Measurements from ENCODE around the gene FRMD4A. TPM values are rescaled to one million over a fixed set of nuclear protein-coding genes. Genes with fewer than 3 reads are reported as not detected.

FRMD4A gene
- total RNA-seq, 4 donors from 2014 or later, result 5.6 to 34.1 (median 19.4) TPM

DNA sequence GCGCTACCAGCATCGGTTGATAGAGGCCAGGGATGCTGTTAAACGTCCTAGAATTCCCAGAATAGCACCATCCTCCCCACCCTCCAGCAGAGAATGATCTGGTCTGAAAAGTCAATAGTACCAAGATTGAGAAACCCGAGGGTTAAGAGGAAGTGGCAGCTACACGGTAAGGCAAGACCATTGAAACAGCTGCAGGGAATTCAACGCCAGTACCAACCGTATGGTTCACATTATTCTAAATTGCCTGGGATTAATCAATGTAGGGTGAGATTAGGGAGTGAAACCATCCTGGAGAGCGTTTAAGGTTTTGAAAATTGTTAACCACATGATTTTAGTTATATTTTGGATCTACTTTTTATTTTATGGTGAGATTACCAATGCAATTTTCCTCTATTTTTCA lies 391.8 kb downstream of the FRMD4A start:
- Histone ChIP-seq H3K4me1 (peaks cover 0 to 7% of the 10 kb centered on the region in 2 donors), H3K27ac (peak overlapping the region in 1 of 2 donors; percentile 23), H3K9me3 (no peaks in the 10 kb centered on the region), H3K4me3 (no peak overlapping the region), H3K27me3 (no peaks in the 10 kb centered on the region), H3K36me3 (no peaks in the 10 kb centered on the region)
- DNase-seq, result no peak
- TF ChIP-seq, protein P1, sequence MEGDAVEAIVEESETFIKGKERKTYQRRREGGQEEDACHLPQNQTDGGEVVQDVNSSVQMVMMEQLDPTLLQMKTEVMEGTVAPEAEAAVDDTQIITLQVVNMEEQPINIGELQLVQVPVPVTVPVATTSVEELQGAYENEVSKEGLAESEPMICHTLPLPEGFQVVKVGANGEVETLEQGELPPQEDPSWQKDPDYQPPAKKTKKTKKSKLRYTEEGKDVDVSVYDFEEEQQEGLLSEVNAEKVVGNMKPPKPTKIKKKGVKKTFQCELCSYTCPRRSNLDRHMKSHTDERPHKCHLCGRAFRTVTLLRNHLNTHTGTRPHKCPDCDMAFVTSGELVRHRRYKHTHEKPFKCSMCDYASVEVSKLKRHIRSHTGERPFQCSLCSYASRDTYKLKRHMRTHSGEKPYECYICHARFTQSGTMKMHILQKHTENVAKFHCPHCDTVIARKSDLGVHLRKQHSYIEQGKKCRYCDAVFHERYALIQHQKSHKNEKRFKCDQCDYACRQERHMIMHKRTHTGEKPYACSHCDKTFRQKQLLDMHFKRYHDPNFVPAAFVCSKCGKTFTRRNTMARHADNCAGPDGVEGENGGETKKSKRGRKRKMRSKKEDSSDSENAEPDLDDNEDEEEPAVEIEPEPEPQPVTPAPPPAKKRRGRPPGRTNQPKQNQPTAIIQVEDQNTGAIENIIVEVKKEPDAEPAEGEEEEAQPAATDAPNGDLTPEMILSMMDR (IDR thresholded peaks at IDR 0.05), result no peak
- TF ChIP-seq POLR2A (IDR thresholded peaks at IDR 0.05), result no peak
- intact Hi-C loops (cut with DNase I; ENCODE audit: low total_unique reads), result no loop called here

DNA sequence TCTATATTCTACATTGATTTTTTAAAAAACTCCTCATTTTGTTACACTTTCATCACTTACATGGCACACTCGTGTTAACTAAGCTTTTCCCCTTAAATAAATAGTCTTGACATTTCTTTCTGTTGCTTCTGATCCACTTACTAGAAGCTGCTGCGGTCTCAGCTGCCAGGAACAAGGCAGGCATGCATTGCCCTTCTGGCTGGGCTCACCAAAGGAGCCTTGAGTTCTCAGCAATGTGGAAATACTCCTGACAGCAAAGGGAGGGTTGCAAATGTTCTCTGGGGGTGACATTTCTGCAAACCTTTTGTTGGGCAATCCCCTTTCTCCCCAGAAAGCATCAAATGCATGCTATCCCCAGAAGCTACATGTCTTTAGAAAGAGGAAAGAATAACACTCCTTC lies 393.9 kb downstream of the FRMD4A start:
- TF ChIP-seq, protein P1 (IDR thresholded peaks at IDR 0.05), result no peak
- no peak for TF ChIP-seq POLR2A (IDR thresholded peaks at IDR 0.05)

DNA sequence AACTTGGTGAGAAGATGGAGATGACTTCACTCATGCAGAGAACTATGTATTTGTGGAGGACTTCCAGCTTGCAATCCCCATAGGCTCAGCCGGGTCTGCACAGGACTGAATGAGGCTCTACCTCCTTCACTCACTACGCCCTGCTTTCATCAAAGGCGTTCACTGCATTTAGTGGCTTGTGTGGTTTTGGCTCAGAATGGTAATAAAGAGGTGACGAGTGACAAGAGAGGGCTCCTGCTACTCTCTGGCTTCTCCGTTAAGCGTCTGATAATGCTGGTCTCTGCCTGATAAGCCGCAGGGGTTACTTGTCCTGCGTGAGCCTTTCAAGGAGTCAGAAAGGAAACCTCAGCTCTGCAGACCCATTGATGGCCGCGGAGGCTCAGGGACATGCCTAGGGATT lies 400.6 kb downstream of the FRMD4A start:
- H3K4me1 ChIP-seq, result no peaks in the 10 kb centered on the region
- H3K4me3 ChIP-seq, result no peak overlapping the region
- no peaks in the 10 kb centered on the region for H3K9me3 ChIP-seq
- no peaks in the 10 kb centered on the region for H3K36me3 ChIP-seq
- intact Hi-C loops (cut with DNase I; ENCODE audit: low total_unique reads), result no loop called here
- H3K27ac ChIP-seq, result no peak overlapping the region
- no peak for DNase-seq
- TF ChIP-seq POLR2A (IDR thresholded peaks at IDR 0.05), result no peak
- TF ChIP-seq, protein P1 (IDR thresholded peaks at IDR 0.05), result no peak
- H3K27me3 ChIP-seq, result no peaks in the 10 kb centered on the region

More for the DNA sequence above, 393.9 kb downstream of the FRMD4A start:
- Histone ChIP-seq H3K4me3 (no peak overlapping the region), H3K27me3 (no peaks in the 10 kb centered on the region), H3K4me1 (peaks cover 0 to 7% of the 10 kb centered on the region in 2 donors), H3K36me3 (no peaks in the 10 kb centered on the region), H3K9me3 (no peaks in the 10 kb centered on the region), H3K27ac (no peak overlapping the region)
- DNase-seq, result no peak
- intact Hi-C loops (cut with DNase I; ENCODE audit: low total_unique reads), result no loop called here

DNA sequence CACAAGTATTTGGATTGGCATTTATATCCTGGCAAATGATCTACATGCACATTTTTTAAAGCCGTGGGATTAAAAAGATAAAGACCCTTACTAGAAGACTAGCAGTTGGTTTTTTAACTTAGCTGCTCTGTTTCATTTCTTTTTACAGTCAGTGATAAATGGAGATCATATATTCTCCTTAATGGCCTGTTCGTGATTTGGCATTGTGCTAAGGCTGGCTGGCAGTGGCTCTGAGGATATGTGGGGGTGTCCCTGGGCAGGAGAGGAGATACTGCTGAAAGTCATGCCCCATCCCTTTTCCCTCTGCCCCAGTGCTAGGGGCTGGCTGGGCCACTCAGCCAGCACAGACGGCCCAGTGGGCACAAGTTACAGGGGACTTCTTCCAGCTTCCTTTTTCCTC lies 402.3 kb downstream of the FRMD4A start:
- Histone ChIP-seq H3K9me3 (no peaks in the 10 kb centered on the region), H3K27me3 (no peaks in the 10 kb centered on the region), H3K4me3 (no peak overlapping the region), H3K4me1 (no peaks in the 10 kb centered on the region), H3K36me3 (no peaks in the 10 kb centered on the region), H3K27ac (peak overlapping the region; percentile 24)
- TF ChIP-seq, protein P1 (IDR thresholded peaks at IDR 0.05), result no peak
- no peak for TF ChIP-seq POLR2A (IDR thresholded peaks at IDR 0.05)
- intact Hi-C loops (cut with DNase I; ENCODE audit: low total_unique reads), result no loop called here
- peak in 1 of 2 donors; percentile 39 for DNase-seq

DNA sequence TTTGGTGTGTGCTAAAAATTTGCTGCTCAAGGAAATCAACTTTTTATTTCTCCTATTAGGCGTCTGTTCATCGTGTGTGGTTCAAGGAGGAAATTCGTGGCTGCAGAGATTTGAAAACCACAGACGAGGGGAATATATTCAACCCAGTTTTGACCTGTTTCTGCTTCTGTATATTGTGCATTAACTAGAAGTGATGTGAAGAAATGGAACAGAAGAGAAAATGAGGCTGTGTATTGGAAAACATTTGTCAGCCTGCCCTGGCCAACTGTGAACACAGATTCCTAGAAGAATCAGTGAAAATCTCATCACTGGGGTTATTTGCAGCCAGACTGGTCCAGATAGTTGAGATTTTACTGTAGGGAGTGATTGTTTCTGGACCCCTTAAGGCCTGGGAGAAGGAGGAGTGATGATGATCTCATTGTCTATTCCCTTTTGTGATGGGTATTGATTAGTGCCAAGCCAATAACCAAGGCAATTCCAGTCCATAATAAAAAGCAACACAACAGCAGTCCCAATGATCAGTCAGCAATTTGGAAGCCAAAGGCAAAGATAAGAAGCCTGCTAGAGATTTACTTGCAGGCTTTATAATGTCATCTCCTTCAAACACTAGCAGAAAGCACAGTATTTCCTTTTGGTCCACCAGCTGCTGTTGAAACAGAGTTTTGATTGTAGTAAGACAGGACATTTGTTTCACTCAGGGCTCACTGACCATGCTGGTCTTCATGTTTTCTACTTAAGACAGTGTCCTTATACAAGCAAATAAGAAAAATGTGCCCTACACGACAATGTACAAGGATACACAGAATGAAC lies 404.5 kb downstream of the FRMD4A start:
- H3K36me3 ChIP-seq, result no peaks in the 10 kb centered on the region
- H3K4me1 ChIP-seq, result no peaks in the 10 kb centered on the region
- intact Hi-C loops (cut with DNase I; ENCODE audit: low total_unique reads), result no loop called here
- TF ChIP-seq, protein P1 (IDR thresholded peaks at IDR 0.05), result no peak
- no peak for TF ChIP-seq POLR2A (IDR thresholded peaks at IDR 0.05)
- H3K4me3 ChIP-seq, result no peak overlapping the region
- no peaks in the 10 kb centered on the region for H3K9me3 ChIP-seq
- H3K27ac ChIP-seq, result no peak overlapping the region
- DNase-seq, result no peak
- no peaks in the 10 kb centered on the region for H3K27me3 ChIP-seq

All from uterus (tissue), 4 donors.